GM19193 (cell line): Measurements from ENCODE around the gene SMPDL3B.

Experiments
- POLR2A ChIP-seq: IDR thresholded peaks from 4 replicates; pipeline ENCODE4 v1.6.1; 2011; ENCODE audit not compliant: insufficient read depth, insufficient read length; ENCODE audit errors: extremely low read depth

Gene SMPDL3B

DNA sequence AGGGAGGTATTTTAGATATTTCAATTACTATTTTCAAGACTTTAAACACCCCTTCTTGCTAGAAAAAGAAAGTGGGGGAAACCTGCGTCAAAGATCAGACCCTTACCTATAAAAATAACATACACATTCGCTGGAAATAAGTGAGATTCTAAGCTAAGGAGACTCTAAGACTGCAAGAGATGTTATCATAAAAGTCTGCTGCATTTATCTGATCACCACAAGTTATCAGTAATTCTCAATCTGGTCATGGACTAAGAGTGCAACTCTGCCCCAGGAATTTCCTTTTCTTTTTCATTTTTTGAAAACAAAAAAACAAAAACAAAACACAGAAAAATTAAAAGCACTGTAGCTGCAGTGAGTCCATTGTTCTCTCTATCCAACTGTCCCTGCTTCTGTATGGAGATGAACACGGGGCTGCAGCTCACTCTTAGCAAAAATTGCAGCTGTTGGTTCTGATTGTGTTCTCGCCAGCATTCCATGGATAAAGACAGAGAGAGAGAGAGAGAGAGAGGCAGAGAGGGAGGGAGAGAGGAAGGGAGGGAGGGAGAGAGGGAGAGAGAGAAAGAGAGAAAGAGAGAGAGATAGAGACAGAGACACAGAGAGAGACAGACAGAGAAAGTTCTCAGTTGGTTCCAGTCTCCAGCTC, 39.1 kb downstream of the SMPDL3B start:
- no peak for TF ChIP-seq POLR2A

DNA sequence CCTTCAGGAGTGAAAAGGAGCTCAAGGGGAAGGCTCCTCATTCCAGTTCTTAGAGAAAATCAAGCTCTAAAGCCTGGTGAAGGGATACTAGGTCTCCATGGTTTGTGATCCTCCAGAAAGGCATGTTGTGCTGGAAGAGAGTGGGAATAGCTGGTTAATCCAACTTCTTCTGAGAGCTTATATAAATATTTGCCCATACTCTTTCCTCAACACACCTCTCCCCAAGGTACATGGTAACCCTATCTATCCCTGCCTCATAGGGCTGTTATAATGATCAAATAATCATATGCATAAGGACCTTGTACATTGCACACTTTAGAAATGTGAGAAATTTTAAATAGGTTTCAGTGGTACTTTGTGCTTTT, 39.6 kb downstream of the SMPDL3B start:
- no peak for TF ChIP-seq POLR2A

DNA sequence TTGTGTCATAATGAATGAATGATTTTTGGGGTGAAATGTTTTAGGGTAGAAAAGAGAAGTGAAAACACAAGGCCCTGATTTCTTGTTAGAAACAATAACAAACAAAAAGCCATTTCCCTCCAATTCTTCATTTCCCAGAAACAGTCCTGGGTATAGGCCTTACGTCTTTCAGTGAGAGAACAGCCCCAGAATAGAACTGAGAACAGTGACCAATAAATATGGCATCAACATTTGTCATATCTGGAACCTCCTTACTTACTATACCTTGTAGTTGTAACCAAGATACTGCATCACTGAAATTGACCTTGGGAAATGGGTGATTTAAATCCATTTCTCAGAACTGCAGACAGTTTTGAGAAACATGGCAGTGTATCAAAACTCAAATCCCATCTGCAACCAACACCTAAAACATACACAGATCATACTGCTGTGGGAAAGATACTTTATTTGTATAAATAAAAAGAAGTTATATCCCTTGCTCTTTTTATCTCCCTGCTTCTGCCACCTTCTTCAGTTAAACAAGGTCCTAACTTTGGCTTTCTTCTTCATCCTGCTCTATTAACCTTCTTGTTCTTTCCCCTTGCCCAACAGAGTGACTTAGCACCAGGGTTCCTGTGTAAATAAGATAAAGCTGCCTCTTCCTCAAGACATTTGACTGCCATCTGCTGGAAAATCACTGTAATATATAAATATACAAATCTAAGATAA, 44.5 kb downstream of the SMPDL3B start:
- no peak for TF ChIP-seq POLR2A

DNA sequence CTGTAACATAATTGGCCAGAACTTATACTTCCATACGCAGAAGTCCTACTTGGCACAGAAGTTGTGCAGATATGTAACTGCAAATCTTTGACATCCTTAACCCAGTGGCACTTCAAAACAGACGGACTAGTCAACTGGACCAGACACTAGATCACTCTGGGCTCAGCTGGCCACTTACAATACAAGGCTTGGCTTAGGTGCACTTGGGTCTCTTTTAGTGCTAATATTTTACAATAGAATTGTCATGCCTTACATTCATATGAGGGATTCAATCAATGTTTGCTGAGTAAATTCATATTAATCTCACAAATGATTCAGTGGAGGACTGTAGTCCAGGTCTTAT, 45.0 kb downstream of the SMPDL3B start:
- TF ChIP-seq POLR2A: no peak

DNA sequence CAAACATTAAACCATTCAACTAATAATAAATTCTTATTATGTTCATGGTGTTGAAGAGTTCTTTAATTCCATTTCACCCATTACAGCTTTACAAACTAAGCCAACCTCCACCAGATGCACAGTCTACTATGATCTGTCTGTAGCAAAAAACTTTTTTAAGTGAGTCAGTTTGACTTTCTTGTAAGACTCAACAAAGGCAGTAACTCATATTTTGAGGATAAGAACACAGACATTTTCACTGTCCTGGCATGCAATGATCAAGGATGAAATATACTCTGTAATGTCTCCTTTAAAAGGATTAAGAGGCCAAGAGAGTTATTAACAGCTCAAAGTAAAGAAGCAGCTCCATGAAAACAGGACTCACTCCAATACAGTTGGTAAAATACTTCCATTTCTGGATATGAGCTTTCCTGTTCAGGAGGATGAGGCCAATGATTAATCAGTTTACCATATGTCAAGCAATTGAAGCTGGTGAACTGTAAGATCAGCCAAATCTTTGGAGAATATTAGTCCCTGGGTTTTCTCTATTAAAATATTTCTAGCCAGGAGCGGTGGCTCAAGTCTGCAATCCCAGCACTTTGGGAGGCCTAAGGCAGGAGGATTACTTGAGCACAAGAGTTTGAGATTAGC, 45.5 kb downstream of the SMPDL3B start:
- no peak for TF ChIP-seq POLR2A

DNA sequence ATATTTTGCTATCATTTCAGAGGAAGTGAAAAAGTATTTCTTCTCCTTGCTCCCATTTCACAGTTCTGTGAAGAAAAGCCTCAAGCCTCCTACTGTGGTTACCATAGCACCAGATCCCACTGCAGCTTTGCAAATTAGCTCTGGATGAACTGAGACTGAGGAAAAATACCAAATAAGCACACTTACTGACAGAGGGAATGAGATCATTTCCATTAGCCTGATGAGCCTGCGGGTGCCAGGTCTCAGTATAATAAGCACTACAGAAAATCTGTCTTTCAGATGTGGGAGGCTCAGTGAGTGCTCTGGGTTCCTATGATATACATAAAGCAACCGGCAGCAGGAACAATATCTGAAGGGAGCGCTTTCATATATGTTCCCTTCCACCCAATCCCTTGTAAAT, 46.3 kb downstream of the SMPDL3B start:
- TF ChIP-seq POLR2A: no peak

DNA sequence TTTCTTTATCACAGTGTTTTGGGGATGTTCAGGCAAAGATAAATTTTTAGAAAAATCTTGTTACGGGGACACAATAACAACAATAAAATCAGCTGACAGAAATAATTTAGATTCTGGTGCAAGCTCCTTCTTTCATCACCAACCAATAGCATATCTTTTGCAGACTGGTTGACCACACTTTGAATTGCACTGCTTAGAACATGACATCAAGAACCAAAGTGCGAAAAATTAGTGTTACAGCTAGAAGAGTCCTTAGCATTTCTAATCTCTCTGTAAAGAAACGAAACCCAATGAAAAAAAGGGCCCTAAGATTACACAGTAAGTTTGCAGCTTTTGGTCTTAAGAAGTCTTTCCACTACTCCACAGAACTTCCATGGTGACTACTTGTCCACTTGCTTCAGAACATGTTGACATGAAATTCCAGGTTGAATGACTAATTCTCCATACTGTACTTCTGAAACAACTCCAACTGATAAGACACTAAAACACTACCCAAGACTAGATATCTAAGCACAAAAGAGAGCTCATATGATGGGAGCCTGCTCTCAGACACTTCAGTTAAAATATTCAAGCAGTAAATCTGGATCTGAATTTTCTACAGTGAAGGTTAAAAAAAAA, 56.2 kb downstream of the SMPDL3B start:
- no peak for TF ChIP-seq POLR2A

DNA sequence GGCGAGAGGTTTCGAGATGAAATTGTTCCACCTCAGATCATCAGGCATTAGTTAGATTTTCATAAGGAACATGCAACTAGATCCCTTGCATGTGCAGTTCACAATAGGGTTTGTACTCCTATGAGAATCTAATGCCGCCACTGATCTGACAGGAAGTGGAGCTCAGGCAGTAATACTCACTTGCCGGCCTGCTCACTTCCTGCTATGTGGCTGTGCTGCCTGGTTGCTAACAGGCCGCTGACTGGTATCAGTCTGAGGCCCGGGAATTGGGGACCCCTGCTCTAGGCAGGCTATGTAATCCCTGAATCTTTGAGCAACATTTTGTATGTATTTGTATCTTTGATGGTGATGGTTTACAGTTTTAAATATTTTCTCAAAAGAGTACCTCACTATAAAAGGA, 57.5 kb downstream of the SMPDL3B start:
- TF ChIP-seq POLR2A: no peak

DNA sequence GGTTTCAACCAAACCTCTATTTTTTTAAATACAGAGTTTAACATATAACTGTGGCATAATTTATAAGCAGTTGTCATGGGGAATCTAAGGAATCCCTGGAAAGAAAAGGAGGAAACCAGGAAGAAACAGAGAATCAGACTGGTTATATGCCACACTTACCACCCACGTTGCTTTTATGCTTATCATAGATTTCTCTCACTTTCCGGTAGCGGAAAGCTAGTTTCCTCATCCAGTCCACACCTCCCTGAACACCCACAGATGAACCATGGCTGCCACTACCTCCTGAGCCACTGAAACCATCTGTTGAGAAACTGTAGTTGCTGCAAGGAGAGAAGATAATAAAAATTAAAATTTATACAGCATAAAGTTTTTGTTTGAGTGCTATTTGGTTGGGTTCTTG, 58.4 kb downstream of the SMPDL3B start:
- no peak for TF ChIP-seq POLR2A

DNA sequence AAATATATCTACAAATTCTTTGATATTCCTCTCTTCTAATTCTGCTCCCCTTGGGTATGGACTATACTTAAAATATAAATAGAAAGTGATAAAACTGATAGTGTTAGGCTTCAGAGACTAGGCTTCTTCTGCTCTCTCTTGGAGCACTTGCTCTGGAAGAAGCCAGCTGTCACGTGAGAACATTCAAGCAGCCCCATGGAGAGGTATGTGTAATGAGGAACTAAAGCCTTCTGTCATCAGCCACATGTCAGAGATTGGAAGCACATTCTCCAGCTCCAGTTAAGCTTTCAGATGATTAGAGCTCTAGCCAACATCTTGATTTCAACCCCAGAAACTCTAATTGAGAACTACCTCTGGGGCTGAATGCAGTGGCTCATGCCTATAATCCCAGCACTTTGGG, 59.3 kb downstream of the SMPDL3B start:
- no peak for TF ChIP-seq POLR2A

DNA sequence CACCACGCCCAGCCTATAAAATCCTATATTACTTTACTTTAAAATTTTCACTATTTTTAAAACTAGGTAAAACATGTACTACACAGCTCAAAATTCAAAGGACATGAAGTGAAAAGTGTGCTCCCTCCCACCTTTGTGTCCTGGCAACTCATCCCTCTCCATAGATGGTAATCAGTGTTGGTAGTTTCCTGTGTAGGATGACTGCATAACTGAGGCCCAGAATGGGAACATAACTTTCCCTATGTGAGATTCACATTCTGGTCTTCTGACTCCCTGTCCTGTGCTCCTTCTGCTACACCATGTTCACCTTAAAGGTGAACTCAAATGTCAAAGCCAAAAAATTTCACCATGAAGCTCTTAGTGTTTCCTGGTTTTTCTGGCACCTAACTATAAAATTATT, 64.3 kb downstream of the SMPDL3B start:
- TF ChIP-seq POLR2A: no peak

DNA sequence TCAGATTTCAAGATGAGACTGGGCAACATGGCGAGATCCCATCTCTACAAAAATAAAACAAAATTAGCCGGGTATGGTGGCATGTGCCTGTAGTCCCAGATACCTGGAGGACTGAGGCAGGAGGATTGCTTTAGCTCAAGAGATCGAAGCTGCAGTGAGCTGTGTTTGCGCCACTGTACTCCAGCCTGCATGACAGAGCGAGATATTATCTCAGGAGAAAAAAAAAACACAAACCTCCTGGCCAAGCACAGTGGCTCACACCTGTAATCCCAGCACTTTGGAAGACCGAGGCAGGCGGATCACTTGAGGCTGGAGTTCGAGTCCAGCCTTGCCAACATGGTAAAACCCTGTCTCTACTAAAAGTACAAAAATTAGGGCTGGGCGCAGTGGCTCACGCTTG, 67.8 kb downstream of the SMPDL3B start:
- no peak for TF ChIP-seq POLR2A
